Ramos (cell line): ENCODE measurements around the gene DRC7.
"Not testable (repeated sequence)": the region's sequence is repeated elsewhere in the genome, so short reads cannot be mapped to it uniquely, and the experiment has no call there.

Experiments used
- in situ Hi-C: fragments of 300-500 bp; cut with MboI; formaldehyde crosslinking; loops from one replicate; pipeline ENCODE4 v1.14.3; 2022; ENCODE audit warnings: low sequenced_read_pairs; ENCODE audit not compliant: unreplicated experiment

The DRC7 gene

DNA sequence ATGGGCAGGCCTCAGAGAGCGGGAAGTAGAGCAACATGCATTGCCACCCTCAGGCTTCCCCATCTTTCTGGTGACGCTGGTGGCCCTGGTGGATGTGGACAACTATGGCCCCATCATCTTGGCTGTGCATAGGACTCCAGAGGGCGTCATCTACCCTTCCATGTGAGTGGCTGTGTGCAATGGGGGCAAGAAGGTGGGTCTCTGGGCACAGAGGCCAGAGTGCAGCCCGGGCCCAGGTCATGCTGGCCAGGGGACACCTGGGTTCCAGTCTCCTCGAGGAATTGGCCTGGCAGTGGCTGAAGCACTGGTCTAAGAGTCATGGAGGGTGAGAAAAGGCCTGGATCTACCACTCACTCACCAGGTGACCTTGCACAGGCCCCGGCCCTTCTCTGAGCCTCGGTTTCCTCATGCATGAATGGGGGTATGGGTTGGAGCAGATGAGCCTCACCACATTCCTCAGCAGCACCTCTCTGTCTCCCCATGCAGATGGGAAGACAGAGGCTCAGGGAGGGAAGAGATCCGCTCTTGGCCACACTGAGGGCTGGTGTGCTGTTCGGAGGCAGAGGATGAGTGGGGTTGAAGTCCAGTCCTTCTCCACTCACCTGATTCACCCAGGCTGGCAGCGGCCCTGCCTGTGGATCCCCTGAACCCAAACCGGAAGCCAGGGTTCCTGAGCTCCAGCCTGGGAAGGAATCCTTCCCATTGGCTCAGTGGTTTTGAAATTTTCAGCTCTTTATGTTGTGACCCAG is 33.7 kb upstream of the DRC7 start:
- in situ Hi-C loops, result no loop called here

DNA sequence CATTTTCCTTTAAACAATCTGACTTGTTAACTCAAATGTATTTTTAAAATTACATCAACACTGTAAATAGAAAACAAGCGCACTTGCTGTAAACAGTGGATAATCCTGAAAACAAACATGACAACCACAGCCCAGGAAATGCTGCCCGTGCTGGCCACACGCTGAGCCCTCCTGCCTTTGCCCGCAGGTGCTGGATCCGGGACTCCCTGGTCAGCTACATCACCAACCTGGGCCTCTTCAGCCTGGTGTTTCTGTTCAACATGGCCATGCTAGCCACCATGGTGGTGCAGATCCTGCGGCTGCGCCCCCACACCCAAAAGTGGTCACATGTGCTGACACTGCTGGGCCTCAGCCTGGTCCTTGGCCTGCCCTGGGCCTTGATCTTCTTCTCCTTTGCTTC is 33.1 kb upstream of the DRC7 start:
- in situ Hi-C loops, result no loop called here

GRCh38 chr16:57661936-57662906 is 32.4 kb upstream of the DRC7 start:
- in situ Hi-C loops, result no loop called here

DNA sequence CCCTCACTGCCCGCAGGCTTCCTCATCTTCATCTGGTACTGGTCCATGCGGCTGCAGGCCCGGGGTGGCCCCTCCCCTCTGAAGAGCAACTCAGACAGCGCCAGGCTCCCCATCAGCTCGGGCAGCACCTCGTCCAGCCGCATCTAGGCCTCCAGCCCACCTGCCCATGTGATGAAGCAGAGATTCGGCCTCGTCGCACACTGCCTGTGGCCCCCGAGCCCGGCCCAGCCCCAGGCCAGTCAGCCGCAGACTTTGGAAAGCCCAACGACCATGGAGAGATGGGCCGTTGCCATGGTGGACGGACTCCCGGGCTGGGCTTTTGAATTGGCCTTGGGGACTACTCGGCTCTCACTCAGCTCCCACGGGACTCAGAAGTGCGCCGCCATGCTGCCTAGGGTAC is 31.2 kb upstream of the DRC7 start:
- in situ Hi-C loops, result no loop called here

- in situ Hi-C loops, result no loop called here
These were observed 30.5 kb upstream of the DRC7 start for GRCh38 chr16:57663917-57664661.

DNA sequence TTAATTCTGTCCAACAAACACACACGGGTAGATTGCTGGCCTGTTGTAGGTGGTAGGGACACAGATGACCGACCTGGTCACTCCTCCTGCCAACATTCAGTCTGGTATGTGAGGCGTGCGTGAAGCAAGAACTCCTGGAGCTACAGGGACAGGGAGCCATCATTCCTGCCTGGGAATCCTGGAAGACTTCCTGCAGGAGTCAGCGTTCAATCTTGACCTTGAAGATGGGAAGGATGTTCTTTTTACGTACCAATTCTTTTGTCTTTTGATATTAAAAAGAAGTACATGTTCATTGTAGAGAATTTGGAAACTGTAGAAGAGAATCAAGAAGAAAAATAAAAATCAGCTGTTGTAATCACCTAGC is 30.0 kb upstream of the DRC7 start:
- in situ Hi-C loops, result no loop called here

DNA sequence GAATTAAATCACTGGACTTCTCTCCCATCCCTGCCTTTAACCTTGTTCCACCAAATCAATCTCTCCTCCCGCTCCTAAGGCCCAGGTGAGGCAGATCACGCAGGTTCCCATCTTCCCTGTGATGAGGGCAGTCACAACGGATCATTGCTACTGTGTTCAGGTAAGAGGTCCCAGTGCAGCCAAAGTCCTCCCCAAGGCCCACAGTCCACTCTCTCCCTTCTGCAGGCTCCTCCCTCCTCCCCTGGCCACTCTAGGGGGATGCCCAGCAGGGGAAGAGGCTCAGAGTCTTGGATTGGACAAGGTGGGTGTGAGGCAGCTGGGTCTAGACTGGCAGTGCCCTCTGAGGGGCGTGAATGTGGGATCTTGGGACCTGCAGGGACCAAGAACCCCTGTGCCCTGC is 29.1 kb upstream of the DRC7 start:
- in situ Hi-C loops, result no loop called here

GRCh38 chr16:57666353-57667047 is 28.1 kb upstream of the DRC7 start:
- in situ Hi-C loops, result no loop called here

- in situ Hi-C loops, result no loop called here
These were observed 27.5 kb upstream of the DRC7 start for GRCh38 chr16:57667048-57667525.

GRCh38 chr16:57667526-57668262 is 26.9 kb upstream of the DRC7 start:
- in situ Hi-C loops, result no loop called here

DNA sequence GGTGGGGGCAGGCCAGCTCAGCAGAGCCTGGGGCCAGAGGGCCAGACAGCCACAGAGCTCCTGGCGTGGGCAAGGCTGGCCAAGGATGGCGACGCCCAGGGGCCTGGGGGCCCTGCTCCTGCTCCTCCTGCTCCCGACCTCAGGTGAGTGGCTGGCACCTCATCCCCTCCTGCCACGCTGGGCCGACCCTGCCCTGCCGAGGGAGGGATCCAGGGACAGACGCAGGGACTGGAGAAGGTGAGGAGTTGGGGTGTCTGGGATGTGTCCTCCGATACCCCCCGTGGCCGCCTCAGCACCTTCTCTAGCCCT is 26.4 kb upstream of the DRC7 start, which contains the start of gene ADGRG3:
TSS of gene ADGRG3 (plus strand) at position 44 of the 309 bp plus-strand sequence. CDS start at position 86, 42 bp downstream.
- in situ Hi-C loops, result no loop called here

- in situ Hi-C loops, result no loop called here
These were observed 25.8 kb upstream of the DRC7 start for GRCh38 chr16:57668630-57669475.

DNA sequence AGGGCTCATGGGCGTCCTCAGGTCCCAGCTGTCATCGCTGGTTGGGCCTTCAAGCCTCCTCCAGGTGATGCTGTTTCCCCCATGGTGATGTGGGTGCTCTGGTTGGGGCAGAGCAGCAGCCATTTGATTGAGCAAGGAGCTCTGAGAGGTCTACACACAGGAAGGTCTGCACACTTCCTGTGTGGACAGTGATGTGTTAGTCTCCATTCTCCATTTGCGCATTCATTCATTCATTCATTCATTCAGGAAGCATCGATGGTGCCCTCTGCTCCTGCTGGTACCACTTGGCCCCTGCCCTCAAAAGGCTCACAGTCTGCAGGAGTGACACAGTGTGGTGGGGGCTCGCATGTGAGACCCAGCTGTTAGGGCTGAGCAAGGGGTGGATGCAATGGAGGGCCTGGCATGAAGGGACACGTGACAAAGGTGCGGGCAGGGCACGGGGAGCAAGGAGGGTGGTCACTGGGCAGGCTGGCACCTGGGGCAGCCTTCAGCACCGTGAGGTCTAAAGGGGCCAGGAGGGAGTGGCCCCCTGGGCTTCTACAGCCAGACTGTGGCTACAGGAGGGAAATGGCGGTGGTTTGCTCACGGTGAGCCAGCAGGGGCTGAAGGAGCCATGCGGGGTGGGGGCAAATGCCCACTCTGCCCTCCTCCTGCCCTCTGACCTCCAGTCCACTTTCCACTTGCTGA is 25.0 kb upstream of the DRC7 start:
- in situ Hi-C loops, result no loop called here

DNA sequence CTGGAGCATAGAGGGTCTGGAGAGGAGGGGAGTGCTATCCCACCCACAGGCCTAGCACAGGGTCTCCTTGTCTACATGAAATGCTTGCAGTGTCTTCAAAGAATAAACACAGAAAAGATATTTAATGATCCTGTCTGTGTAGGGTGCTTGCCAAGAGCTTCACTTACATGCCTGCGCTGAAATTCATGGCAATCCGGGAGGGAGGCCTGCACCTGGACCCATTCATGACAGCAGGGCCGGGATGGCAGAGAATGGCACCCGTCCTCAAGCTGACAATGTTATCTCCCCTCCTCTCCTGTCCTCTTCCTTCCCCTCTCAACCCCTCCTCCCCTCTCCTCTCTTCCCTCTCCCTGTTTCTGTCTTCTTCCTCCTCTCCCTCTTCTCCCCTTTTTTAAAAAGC is 24.4 kb upstream of the DRC7 start:
- in situ Hi-C loops, result no loop called here

- in situ Hi-C loops, result not testable (repeated sequence)
These were observed 23.2 kb upstream of the DRC7 start for GRCh38 chr16:57671451-57671850.

- in situ Hi-C loops, result no loop called here
These were observed 22.2 kb upstream of the DRC7 start for GRCh38 chr16:57672416-57672815.

GRCh38 chr16:57672824-57673223 is 21.8 kb upstream of the DRC7 start:
- in situ Hi-C loops, result no loop called here
